WTC11 (cell line): ENCODE measurements around the gene MYOM1. TPM values are rescaled to one million over a fixed set of nuclear protein-coding genes. Genes with fewer than 3 reads are reported as not detected.

ENCODE experiments used
- ATAC-seq: fragments of 200-7000 bp; cut with Tn5 transposase; 2 replicates; pipeline ENCODE4 v1.10.0; 2021; ENCODE audit warnings: mild to moderate bottlenecking, moderate library complexity
- CTCF ChIA-PET: fragments of 300-600 bp; sonication (Branson Sonifier 250); formaldehyde crosslinking; loops from one replicate; lab custom pipeline; 2021; ENCODE audit warnings: antibody characterized with exemption; lab: Charles Lee
- POLR2A ChIA-PET: fragments of 350-600 bp; sonication (Branson Sonifier 250); formaldehyde crosslinking; loops from one replicate; lab custom pipeline; 2021; ENCODE audit warnings: antibody characterized with exemption; lab: Charles Lee
- DNase-seq: peaks from one replicate; pipeline ENCODE4 v3.0.0; 2021; ENCODE audit warnings: low spot score
- H3K27ac Mint-ChIP-seq: 2 replicates; pipeline ENCODE4 v1.8.0; 2021; ENCODE audit warnings: mixed read lengths
- H3K27me3 Mint-ChIP-seq: 2 replicates; pipeline ENCODE4 v1.8.0; 2021; ENCODE audit warnings: low read depth, mild to moderate bottlenecking, moderate library complexity, mixed read lengths
- H3K36me3 Mint-ChIP-seq: 2 replicates; pipeline ENCODE4 v1.8.0; 2021; ENCODE audit warnings: mixed read lengths
- H3K4me1 Mint-ChIP-seq: 2 replicates; pipeline ENCODE4 v1.8.0; 2022; ENCODE audit warnings: mixed read lengths
- H3K4me3 Mint-ChIP-seq: 2 replicates; pipeline ENCODE4 v1.8.0; 2021; ENCODE audit warnings: mild to moderate bottlenecking, moderate library complexity, mixed read lengths
- H3K9me3 Mint-ChIP-seq: 2 replicates; pipeline ENCODE4 v1.8.0; 2021; ENCODE audit warnings: mixed read lengths
- CBFB ChIP-seq: sonication (generic); formaldehyde crosslinking; IDR thresholded peaks from 2 replicates; pipeline ENCODE4 v1.8.1; 2022; ENCODE audit warnings: mild to moderate bottlenecking, low read depth, missing genetic modification reagents
- EMX1 ChIP-seq: fragments of 250-450 bp; sonication (Bioruptor Pico); IDR thresholded peaks from 2 replicates; pipeline ENCODE4 v1.8.0; 2021; ENCODE audit warnings: mild to moderate bottlenecking
- ESRRA ChIP-seq: sonication (generic); formaldehyde crosslinking; IDR thresholded peaks from 2 replicates; pipeline ENCODE4 v1.8.1; 2022; ENCODE audit warnings: mild to moderate bottlenecking, missing genetic modification reagents, borderline replicate concordance
- FOXJ3 ChIP-seq: sonication (generic); formaldehyde crosslinking; IDR thresholded peaks from 2 replicates; pipeline ENCODE4 v1.9.0; 2021; ENCODE audit warnings: missing genetic modification reagents, mild to moderate bottlenecking, borderline replicate concordance
- FOXK1 ChIP-seq: sonication (generic); formaldehyde crosslinking; IDR thresholded peaks from 2 replicates; pipeline ENCODE4 v1.8.0; 2022; ENCODE audit warnings: mild to moderate bottlenecking, moderate library complexity, missing genetic modification reagents
- FOXP1 ChIP-seq: sonication (generic); formaldehyde crosslinking; IDR thresholded peaks from 2 replicates; pipeline ENCODE4 v1.8.0; 2022; ENCODE audit warnings: missing genetic modification reagents, mild to moderate bottlenecking, moderate library complexity, borderline replicate concordance
- MYBL2 ChIP-seq: sonication (generic); formaldehyde crosslinking; IDR thresholded peaks from 2 replicates; pipeline ENCODE4 v1.8.1; 2023; ENCODE audit warnings: mild to moderate bottlenecking, moderate library complexity, missing genetic modification reagents
- RELA ChIP-seq: sonication (generic); formaldehyde crosslinking; IDR thresholded peaks from 2 replicates; pipeline ENCODE4 v1.8.1; 2022; ENCODE audit warnings: missing genetic modification reagents, mild to moderate bottlenecking, borderline replicate concordance
- SMAD3 ChIP-seq: sonication (generic); formaldehyde crosslinking; IDR thresholded peaks from 2 replicates; pipeline ENCODE4 v1.8.0; 2022; ENCODE audit warnings: missing genetic modification reagents, mild to moderate bottlenecking, borderline replicate concordance
- SP1 ChIP-seq: sonication (generic); formaldehyde crosslinking; conservative IDR thresholded peaks from 2 replicates; pipeline ENCODE4 v1.8.1; 2022; ENCODE audit warnings: missing genetic modification reagents
- TP53 ChIP-seq: sonication (generic); formaldehyde crosslinking; IDR thresholded peaks from 2 replicates; pipeline ENCODE4 v1.8.1; 2023; ENCODE audit warnings: mild to moderate bottlenecking, missing genetic modification reagents
- ZBTB21 ChIP-seq: sonication (generic); formaldehyde crosslinking; IDR thresholded peaks from 2 replicates; pipeline ENCODE4 v1.8.1; 2023; ENCODE audit warnings: mild to moderate bottlenecking, missing genetic modification reagents, borderline replicate concordance
- ZNF263 ChIP-seq: sonication (generic); formaldehyde crosslinking; IDR thresholded peaks from 2 replicates; pipeline ENCODE4 v1.8.1; 2022; ENCODE audit warnings: low read depth, mild to moderate bottlenecking, moderate library complexity, missing genetic modification reagents
- ZNF423 ChIP-seq: fragments of 250-450 bp; sonication (Bioruptor Pico); IDR thresholded peaks from 2 replicates; pipeline ENCODE4 v2.1.2; 2022; ENCODE audit warnings: mild to moderate bottlenecking, moderate library complexity
- total RNA-seq: library from RNA; stranded (reverse); gene quantifications from 3 replicates; pipeline ENCODE4 v1.2.3, GENCODE V29; 2021
- TF ChIP-seq, protein P1 (sequence below): fragments of 250-450 bp; sonication (Bioruptor Pico); conservative IDR thresholded peaks from 2 replicates; pipeline ENCODE4 v1.9.0; 2021; ENCODE audit warnings: mild to moderate bottlenecking
- TF ChIP-seq, protein P2 (sequence below): sonication (generic); formaldehyde crosslinking; IDR thresholded peaks from 2 replicates; pipeline ENCODE4 v1.8.1; 2023; ENCODE audit warnings: mild to moderate bottlenecking, moderate library complexity, missing genetic modification reagents
- TF ChIP-seq, protein P3 (sequence below): sonication (generic); formaldehyde crosslinking; IDR thresholded peaks from 2 replicates; pipeline ENCODE4 v1.8.1; 2022; ENCODE audit warnings: mild to moderate bottlenecking, missing genetic modification reagents, moderate library complexity, borderline replicate concordance
- TF ChIP-seq, protein P4 (sequence below): fragments of 250-450 bp; sonication (Bioruptor Pico); IDR thresholded peaks from 2 replicates; pipeline ENCODE4 v2.1.2; 2022; ENCODE audit warnings: mild to moderate bottlenecking, moderate library complexity

The MYOM1 gene
- total RNA-seq, 1 experiment from 2014 or later: 0.35 TPM

DNA sequence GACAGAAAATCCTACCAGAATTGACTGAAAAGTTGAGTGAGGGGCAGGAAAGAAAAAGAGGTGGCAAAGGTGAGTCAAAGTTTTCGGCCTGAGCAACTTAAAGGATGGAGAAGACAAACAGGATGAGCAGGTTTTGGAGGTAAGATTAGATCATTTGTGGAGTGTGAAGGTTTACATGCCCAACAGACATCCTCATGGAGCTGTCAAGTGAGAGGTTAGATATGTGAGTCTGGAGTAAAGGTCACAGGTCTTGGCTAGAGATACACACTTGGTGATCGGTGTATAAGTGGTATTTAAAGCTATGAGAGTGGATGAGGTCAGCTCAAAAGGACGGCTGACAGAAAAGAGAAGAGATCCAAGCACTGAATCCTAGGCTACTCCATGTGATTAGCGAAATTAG is 16.7 kb upstream of the MYOM1 start (continued):
- no peak for TF ChIP-seq FOXJ3
- TF ChIP-seq EMX1 (CRISPR knock-in tag): no peak

DNA sequence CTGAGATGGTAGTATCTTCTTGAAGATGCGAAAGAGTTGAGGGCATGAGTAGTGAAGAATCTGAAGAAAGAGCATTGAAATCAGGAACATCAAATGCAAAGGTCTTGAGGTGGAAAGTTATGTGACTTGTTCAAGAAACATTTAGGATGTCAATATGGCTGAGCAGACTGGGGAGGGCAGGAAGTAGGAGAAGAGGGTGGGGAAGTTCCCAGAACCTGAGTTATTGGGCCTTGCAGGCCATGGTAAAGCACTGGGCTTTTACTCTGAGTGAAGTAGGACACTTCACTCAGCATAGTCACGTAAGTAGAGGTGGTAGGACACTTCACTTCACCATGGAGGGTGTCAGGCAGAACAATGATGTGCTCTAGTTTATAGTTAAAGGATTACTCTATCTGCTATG is 16.1 kb upstream of the MYOM1 start:
- no peak for ATAC-seq
- H3K4me1 Mint-ChIP-seq: peaks cover 5% of the 10 kb centered on the region
- no peak overlapping the region for H3K27ac Mint-ChIP-seq
- ChIA-PET POLR2A (no interaction called here), CTCF (no interaction called here)
- peaks cover 21% of the 10 kb centered on the region for H3K36me3 Mint-ChIP-seq
- TF ChIP-seq FOXK1 (CRISPR knock-in tag): no peak
- TF ChIP-seq, protein P1, sequence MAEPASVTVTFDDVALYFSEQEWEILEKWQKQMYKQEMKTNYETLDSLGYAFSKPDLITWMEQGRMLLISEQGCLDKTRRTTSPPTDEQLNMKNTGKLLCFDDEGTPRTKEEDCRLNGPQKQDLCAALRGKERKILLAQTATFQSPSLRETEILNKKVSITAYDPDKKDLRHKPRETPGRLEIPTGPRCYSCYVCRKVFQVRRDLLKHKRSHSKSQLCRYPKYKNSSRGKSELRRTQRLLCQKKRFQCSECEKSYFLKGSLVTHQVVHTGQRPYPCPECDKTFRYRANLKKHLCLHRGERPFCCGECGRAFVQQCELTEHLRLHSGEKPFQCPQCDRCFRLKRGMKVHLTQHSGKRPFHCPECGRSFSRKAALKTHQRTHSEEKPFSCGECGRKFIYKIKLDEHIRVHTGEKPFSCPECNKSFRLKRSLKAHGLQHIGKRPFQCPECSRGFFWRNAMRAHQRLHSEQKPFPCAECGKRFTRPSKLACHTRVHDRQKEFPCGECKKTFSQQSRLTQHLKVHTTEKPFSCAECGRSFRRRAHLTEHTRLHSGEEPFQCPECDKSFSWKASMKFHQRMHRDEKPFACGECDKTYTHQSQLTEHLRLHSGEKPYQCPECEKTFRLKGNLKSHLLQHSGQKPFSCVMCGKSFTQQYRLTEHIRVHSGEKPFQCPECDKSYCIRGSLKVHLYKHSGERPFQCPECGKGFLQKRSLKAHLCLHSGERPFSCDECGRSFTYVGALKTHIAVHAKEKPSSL: no peak
- peaks cover 27% of the 10 kb centered on the region for H3K9me3 Mint-ChIP-seq
- peaks cover 3% of the 10 kb centered on the region for H3K27me3 Mint-ChIP-seq
- H3K4me3 Mint-ChIP-seq: no peak overlapping the region
- DNase-seq: no peak

DNA sequence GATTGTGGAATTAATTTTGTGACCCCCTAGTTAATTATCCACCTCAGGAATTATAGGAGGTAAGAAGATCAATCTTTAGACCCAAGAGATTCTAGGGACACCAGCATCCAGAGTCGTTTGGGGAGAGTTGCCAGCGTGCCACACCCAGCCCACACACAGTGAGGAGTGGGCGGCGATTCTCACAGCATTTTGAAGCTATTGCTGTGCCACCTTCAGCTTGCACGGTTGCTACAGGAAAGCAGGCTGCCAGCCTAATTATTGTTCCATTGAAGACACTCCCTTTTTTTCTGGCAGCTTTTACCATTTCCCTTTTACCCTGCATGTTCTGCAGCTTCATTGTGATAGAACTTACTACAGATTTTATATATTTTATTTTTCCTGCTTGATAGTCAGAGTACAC is 14.7 kb upstream of the MYOM1 start:
- POLR2A ChIA-PET: no interaction called here
- Mint-ChIP-seq H3K27me3 (no peaks in the 10 kb centered on the region; the same call in 1 of the 2 replicates), H3K4me3 (no peak overlapping the region), H3K4me1 (peaks cover 8% of the 10 kb centered on the region), H3K9me3 (peaks cover 22% of the 10 kb centered on the region), H3K36me3 (peaks cover 13% of the 10 kb centered on the region), H3K27ac (no peak overlapping the region)
- DNase-seq: no peak
- CTCF ChIA-PET: interaction anchor here (0.7 to 1.0 kb wide), 2 partner anchors 12 to 240 kb away, joined by 3 to 5 read pairs; no protein-coding TSS in a partner anchor
- TF ChIP-seq ESRRA (CRISPR knock-in tag) (no peak), MYBL2 (no peak), CBFB (CRISPR knock-in tag) (no peak), FOXK1 (CRISPR knock-in tag) (no peak), ZNF423 (CRISPR knock-in tag) (no peak), TP53 (CRISPR knock-in tag) (no peak), SMAD3 (CRISPR knock-in tag) (no peak), ZBTB21 (no peak), ZNF263 (CRISPR knock-in tag) (no peak), FOXP1 (CRISPR knock-in tag) (no peak), SP1 (CRISPR knock-in tag) (no peak), RELA (CRISPR knock-in tag) (no peak), EMX1 (CRISPR knock-in tag) (no peak)
- TF ChIP-seq, protein P2, sequence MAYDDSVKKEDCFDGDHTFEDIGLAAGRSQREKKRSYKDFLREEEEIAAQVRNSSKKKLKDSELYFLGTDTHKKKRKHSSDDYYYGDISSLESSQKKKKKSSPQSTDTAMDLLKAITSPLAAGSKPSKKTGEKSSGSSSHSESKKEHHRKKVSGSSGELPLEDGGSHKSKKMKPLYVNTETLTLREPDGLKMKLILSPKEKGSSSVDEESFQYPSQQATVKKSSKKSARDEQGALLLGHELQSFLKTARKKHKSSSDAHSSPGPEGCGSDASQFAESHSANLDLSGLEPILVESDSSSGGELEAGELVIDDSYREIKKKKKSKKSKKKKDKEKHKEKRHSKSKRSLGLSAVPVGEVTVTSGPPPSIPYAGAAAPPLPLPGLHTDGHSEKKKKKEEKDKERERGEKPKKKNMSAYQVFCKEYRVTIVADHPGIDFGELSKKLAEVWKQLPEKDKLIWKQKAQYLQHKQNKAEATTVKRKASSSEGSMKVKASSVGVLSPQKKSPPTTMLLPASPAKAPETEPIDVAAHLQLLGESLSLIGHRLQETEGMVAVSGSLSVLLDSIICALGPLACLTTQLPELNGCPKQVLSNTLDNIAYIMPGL (CRISPR knock-in tag): no peak
- TF ChIP-seq, protein P3, sequence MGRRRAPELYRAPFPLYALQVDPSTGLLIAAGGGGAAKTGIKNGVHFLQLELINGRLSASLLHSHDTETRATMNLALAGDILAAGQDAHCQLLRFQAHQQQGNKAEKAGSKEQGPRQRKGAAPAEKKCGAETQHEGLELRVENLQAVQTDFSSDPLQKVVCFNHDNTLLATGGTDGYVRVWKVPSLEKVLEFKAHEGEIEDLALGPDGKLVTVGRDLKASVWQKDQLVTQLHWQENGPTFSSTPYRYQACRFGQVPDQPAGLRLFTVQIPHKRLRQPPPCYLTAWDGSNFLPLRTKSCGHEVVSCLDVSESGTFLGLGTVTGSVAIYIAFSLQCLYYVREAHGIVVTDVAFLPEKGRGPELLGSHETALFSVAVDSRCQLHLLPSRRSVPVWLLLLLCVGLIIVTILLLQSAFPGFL: no peak
- TF ChIP-seq, protein P4, sequence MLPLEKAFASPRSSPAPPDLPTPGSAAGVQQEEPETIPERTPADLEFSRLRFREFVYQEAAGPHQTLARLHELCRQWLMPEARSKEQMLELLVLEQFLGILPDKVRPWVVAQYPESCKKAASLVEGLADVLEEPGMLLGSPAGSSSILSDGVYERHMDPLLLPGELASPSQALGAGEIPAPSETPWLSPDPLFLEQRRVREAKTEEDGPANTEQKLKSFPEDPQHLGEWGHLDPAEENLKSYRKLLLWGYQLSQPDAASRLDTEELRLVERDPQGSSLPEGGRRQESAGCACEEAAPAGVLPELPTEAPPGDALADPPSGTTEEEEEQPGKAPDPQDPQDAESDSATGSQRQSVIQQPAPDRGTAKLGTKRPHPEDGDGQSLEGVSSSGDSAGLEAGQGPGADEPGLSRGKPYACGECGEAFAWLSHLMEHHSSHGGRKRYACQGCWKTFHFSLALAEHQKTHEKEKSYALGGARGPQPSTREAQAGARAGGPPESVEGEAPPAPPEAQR (CRISPR knock-in tag): no peak
- ATAC-seq: no peak
